Endothelial cell of umbilical vein (primary cell): ENCODE results near the gene FAM72B.
"Not testable (repeated sequence)": the region's sequence is repeated elsewhere in the genome, so short reads cannot be mapped to it uniquely, and the experiment has no call there.

Source experiments
- CTCF ChIP-seq, 2 donors: IDR thresholded peaks; 1 replicate in 1 of 2; 2 replicates in 1 of 2; pipeline ENCODE4 v1.5.1; 2011; ENCODE audit warnings: low read length in 2 of 2, mild to moderate bottlenecking in 2 of 2, moderate library complexity in 2 of 2, control low read depth in 1 of 2, inconsistent platforms in 1 of 2, low read depth in 1 of 2; ENCODE audit not compliant: insufficient read depth in 1 of 2; ENCODE audit errors: extremely low read depth in 1 of 2
- EZH2 ChIP-seq: IDR thresholded peaks from 2 replicates; pipeline ENCODE4 v1.6.1; 2012; ENCODE audit warnings: borderline replicate concordance, low read depth, mild to moderate bottlenecking, moderate library complexity, low read length, inconsistent platforms; ENCODE audit not compliant: severe bottlenecking
- FOS ChIP-seq: IDR thresholded peaks from 2 replicates; pipeline ENCODE4 v1.6.1; 2011; ENCODE audit warnings: mild to moderate bottlenecking, low read length, moderate library complexity, borderline replicate concordance; ENCODE audit not compliant: insufficient read depth
- GATA2 ChIP-seq: IDR thresholded peaks from 2 replicates; pipeline ENCODE4 v1.7.0; 2011; ENCODE audit warnings: low read depth, mild to moderate bottlenecking, moderate library complexity, mixed read lengths, low read length; ENCODE audit not compliant: insufficient read length, insufficient read depth
- JUN ChIP-seq: IDR thresholded peaks from 2 replicates; pipeline ENCODE4 v1.6.1; 2011; ENCODE audit warnings: borderline replicate concordance, low read depth; ENCODE audit not compliant: insufficient read length, insufficient read depth
- MYC ChIP-seq: IDR thresholded peaks from one replicate; pipeline ENCODE4 v1.6.1; 2011; ENCODE audit warnings: mild to moderate bottlenecking, low read depth, low read length
- POLR2A ChIP-seq: IDR thresholded peaks from 2 replicates; pipeline ENCODE4 v1.6.1; 2012; ENCODE audit warnings: low read depth, mild to moderate bottlenecking, control low read depth, low read length
- POLR2AphosphoS5 ChIP-seq: IDR thresholded peaks from 2 replicates; pipeline ENCODE4 v1.6.1; 2012; ENCODE audit warnings: low read depth, mild to moderate bottlenecking, control low read depth, low read length, moderate library complexity; ENCODE audit not compliant: insufficient read depth
- TF ChIP-seq, protein P1 (sequence below): IDR thresholded peaks from 2 replicates; pipeline ENCODE4 v1.6.1; 2011; ENCODE audit not compliant: insufficient read depth, insufficient read length

DNA sequence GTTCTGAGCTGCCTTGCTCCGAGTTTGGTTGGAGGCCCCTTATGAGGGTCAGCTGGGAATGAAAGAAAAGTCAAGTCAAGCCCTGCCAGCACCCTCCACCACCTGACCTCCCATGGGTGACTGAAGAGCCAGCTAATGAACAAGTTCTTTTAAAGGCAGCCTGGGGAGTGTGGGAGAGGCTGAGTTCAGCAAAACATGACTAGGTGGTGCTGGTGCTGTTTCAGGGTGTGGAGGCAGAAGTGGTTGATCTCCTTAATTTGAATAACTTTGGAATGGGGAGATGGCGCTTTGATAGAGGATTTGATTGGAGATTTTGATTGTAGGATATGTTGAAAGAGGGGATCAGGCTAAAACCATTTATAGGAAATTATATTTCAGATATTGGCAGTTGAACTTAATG lies 23.2 kb upstream of the FAM72B start:
- not testable (repeated sequence) for TF ChIP-seq POLR2A; CTCF (IDR thresholded peaks at IDR 0.05; ENCODE audit: extremely low read depth in 1 of 2, insufficient read depth in 1 of 2, low read depth in 1 of 2, low read length in 2 of 2); EZH2; POLR2AphosphoS5; FOS; JUN; MYC; GATA2
- TF ChIP-seq, protein P1, sequence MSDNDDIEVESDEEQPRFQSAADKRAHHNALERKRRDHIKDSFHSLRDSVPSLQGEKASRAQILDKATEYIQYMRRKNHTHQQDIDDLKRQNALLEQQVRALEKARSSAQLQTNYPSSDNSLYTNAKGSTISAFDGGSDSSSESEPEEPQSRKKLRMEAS: not testable (repeated sequence)
